IMR-90 (cell line): Measurements from ENCODE around the gene DOK4. TPM values are rescaled to one million over a fixed set of nuclear protein-coding genes. Genes with fewer than 3 reads are reported as not detected.

ENCODE experiments used
- ATAC-seq: fragments of 200-7000 bp; cut with Tn5 transposase; 2 replicates; pipeline ENCODE4 v1.9.1; 2020; ENCODE audit warnings: low read depth, mild to moderate bottlenecking, moderate library complexity
- BruUV-seq: library from RNA; stranded (reverse); fragments of 400-500 nt; replicated peaks from 2 replicates; lab custom pipeline; 2021; lab: Mats Ljungman, UMichigan
- CTCF ChIA-PET: fragments of 300-600 bp; formaldehyde crosslinking; extraction: SDS; loops from one replicate; lab custom pipeline; 2021; ENCODE audit warnings: antibody characterized with exemption; lab: Yijun Ruan, JAX
- POLR2A ChIA-PET: fragments of 300-600 bp; sonication (Branson Sonifier 250); formaldehyde crosslinking; loops from one replicate; lab custom pipeline; 2022; ENCODE audit warnings: antibody characterized with exemption; ENCODE audit not compliant: unreplicated experiment; lab: Charles Lee
- DNase-seq: peaks from one replicate; pipeline ENCODE4 v3.0.0; 2013
- H2AFZ ChIP-seq: replicated peaks from 2 replicates; pipeline ENCODE3; 2013; ENCODE audit warnings: low read length, mild to moderate bottlenecking; ENCODE audit not compliant: poor library complexity
- H2AK5ac ChIP-seq: 2 replicates; pipeline ENCODE4 v1.6.1; 2013; ENCODE audit warnings: low read depth, low read length, inconsistent platforms
- H2AK9ac ChIP-seq: replicated peaks from 2 replicates; pipeline ENCODE3; 2013; ENCODE audit warnings: mild to moderate bottlenecking, low read depth, low read length, moderate library complexity; ENCODE audit not compliant: poor library complexity
- H2BK120ac ChIP-seq: 2 replicates; pipeline ENCODE4 v1.6.1; 2013; ENCODE audit warnings: low read depth, low read length, inconsistent platforms
- H2BK15ac ChIP-seq: 3 replicates; pipeline ENCODE4 v1.6.1; 2013; ENCODE audit warnings: low read depth, low read length, inconsistent platforms
- H2BK20ac ChIP-seq: 2 replicates; pipeline ENCODE4 v1.6.1; 2013; ENCODE audit warnings: low read depth, mild to moderate bottlenecking, inconsistent platforms, low read length, moderate library complexity
- H2BK5ac ChIP-seq: 2 replicates; pipeline ENCODE4 v1.6.1; 2013; ENCODE audit warnings: mild to moderate bottlenecking, low read depth, low read length, inconsistent platforms; ENCODE audit not compliant: poor library complexity, severe bottlenecking
- H3K14ac ChIP-seq: replicated peaks from 2 replicates; pipeline ENCODE4 v1.6.1; 2013; ENCODE audit warnings: low read depth, low read length, inconsistent platforms
- H3K18ac ChIP-seq: 2 replicates; pipeline ENCODE4 v1.6.1; 2013; ENCODE audit warnings: low read depth, low read length, control low read depth
- H3K23ac ChIP-seq: 2 replicates; pipeline ENCODE4 v1.6.1; 2013; ENCODE audit warnings: low read depth, low read length, inconsistent platforms
- H3K27ac ChIP-seq: 2 replicates; pipeline ENCODE4 v1.5.1; 2013; ENCODE audit warnings: mild to moderate bottlenecking, control low read depth, low read length; ENCODE audit not compliant: insufficient read depth
- H3K27me3 ChIP-seq: 2 replicates; pipeline ENCODE4 v1.6.1; 2013; ENCODE audit warnings: low read length; ENCODE audit not compliant: control insufficient read depth, insufficient read depth
- H3K36me3 ChIP-seq: 2 replicates; pipeline ENCODE4 v1.6.1; 2013; ENCODE audit warnings: low read length, mixed read lengths; ENCODE audit not compliant: control insufficient read depth, insufficient read depth
- H3K4ac ChIP-seq: 2 replicates; pipeline ENCODE4 v1.6.1; 2013; ENCODE audit warnings: low read depth, low read length, inconsistent platforms
- H3K4me1 ChIP-seq: 2 replicates; pipeline ENCODE4 v1.6.1; 2013; ENCODE audit warnings: low read length, mixed read lengths; ENCODE audit not compliant: control insufficient read depth, insufficient read depth
- H3K4me2 ChIP-seq: 2 replicates; pipeline ENCODE4 v1.6.1; 2013; ENCODE audit warnings: low read depth, mild to moderate bottlenecking, control low read depth, low read length, moderate library complexity
- H3K4me3 ChIP-seq: 2 replicates; pipeline ENCODE4 v1.5.1; 2013; ENCODE audit warnings: low read depth, mild to moderate bottlenecking, control low read depth, low read length, moderate library complexity; ENCODE audit not compliant: insufficient read depth
- H3K56ac ChIP-seq: 2 replicates; pipeline ENCODE4 v1.6.1; 2013; ENCODE audit warnings: low read length, inconsistent platforms; ENCODE audit not compliant: insufficient read depth; ENCODE audit errors: extremely low read depth
- H3K79me1 ChIP-seq, 2 experiments: 2 replicates each; pipeline ENCODE4 v1.6.1; 2013; ENCODE audit warnings: low read length in 2 of 2, inconsistent platforms in 1 of 2, low read depth in 1 of 2
- H3K9ac ChIP-seq: 2 replicates; pipeline ENCODE4 v1.6.1; 2013; ENCODE audit warnings: low read depth, low read length, control low read depth
- H3K9me1 ChIP-seq: 2 replicates; pipeline ENCODE4 v1.6.1; 2013; ENCODE audit warnings: low read length, inconsistent platforms; ENCODE audit not compliant: insufficient read depth
- H3K9me3 ChIP-seq: 2 replicates; pipeline ENCODE4 v1.6.1; 2013; ENCODE audit warnings: low read length; ENCODE audit not compliant: control insufficient read depth, insufficient read depth
- H4K20me1 ChIP-seq: 2 replicates; pipeline ENCODE4 v1.6.1; 2013; ENCODE audit warnings: low read length, inconsistent platforms; ENCODE audit not compliant: insufficient read depth
- H4K5ac ChIP-seq: 2 replicates; pipeline ENCODE4 v1.6.1; 2013; ENCODE audit warnings: mild to moderate bottlenecking, low read depth, low read length, control low read depth
- H4K8ac ChIP-seq, 2 experiments: 2 replicates each; pipeline ENCODE4 v1.6.1; 2013; ENCODE audit warnings: low read depth in 2 of 2, low read length in 2 of 2, control low read depth in 1 of 2, inconsistent platforms in 1 of 2
- H4K91ac ChIP-seq: 2 replicates; pipeline ENCODE4 v1.6.1; 2013; ENCODE audit warnings: low read depth, low read length, inconsistent platforms; ENCODE audit not compliant: insufficient read depth
- BHLHE40 ChIP-seq: fragments of 150-350 bp; IDR thresholded peaks from 2 replicates; pipeline ENCODE4 v1.6.1; 2016; ENCODE audit warnings: mild to moderate bottlenecking, low read depth, low read length
- CHD1 ChIP-seq: IDR thresholded peaks from 2 replicates; pipeline ENCODE4 v1.6.1; 2012; ENCODE audit warnings: low read depth, low read length, improper control_type of control experiment
- FOS ChIP-seq: fragments of 150-350 bp; IDR thresholded peaks from 2 replicates; pipeline ENCODE4 v1.6.1; 2016; ENCODE audit warnings: low read depth, low read length
- RFX5 ChIP-seq: IDR thresholded peaks from 2 replicates; pipeline ENCODE4 v1.8.0; 2012; ENCODE audit warnings: low read depth, mild to moderate bottlenecking, low read length, moderate library complexity
- WGBS, 2 experiments: methylation state at CpG; one replicate each; pipeline versions ENCODE4 v1.1.5 to v1.1.7; 2013; ENCODE audit warnings: missing lambda C conversion rate in 2 of 2; ENCODE audit not compliant: insufficient read length in 1 of 2; ENCODE audit errors: extremely low coverage in 2 of 2; 5-methylcytosine and 5-hydroxymethylcytosine counted together
- dilution Hi-C: fragments of 300-500 bp; cut with HindIII; formaldehyde crosslinking; loops from one replicate; pipeline ENCODE4 v1.14.3; 2018; ENCODE audit warnings: low sequenced_read_pairs; ENCODE audit not compliant: unreplicated experiment
- in situ Hi-C: fragments of 300-500 bp; cut with MboI; formaldehyde crosslinking; loops from 3 replicates; pipeline ENCODE4 v1.14.3; 2019; ENCODE audit warnings: low sequenced_read_pairs, inconsistent platforms, mixed read lengths
- intact Hi-C: fragments of 100-400 bp; cut with micrococcal nuclease; formaldehyde crosslinking; loops from 2 replicates; pipeline ENCODE4 v1.10.0; 2022
- polyA plus RNA-seq, 3 experiments: library from polyadenylated mRNA; depleted of rRNA; stranded (reverse); fragments of >200 nt; gene quantifications; 2 replicates each; pipeline ENCODE4 v1.2.3, GENCODE V29; 2012; ENCODE audit warnings: low replicate concordance in 1 of 3
- total RNA-seq: library from RNA; depleted of rRNA; stranded (reverse); fragments of >200 nt; gene quantifications from 2 replicates; pipeline ENCODE4 v1.2.3, GENCODE V29; 2012

Gene DOK4
- total and polyA plus RNA-seq, 2 of the 4 experiments (the other 2 are of a cell fraction) = 22.0 to 25.9 TPM

GRCh38 chr16:57529391-57530103, 43.3 kb upstream of the DOK4 start:
- intact Hi-C loops = no loop called here
- H4K8ac ChIP-seq = peak overlapping the region in 1 of 2 experiments; percentile 42; a peak in 1 of 4 replicates
- peaks cover 5% of the 10 kb centered on the region; the same call in 1 of the 2 replicates for H3K9me1 ChIP-seq
- peak overlapping the region; percentile 47 for H2AK9ac ChIP-seq
- no peak overlapping the region for H4K5ac ChIP-seq
- H3K23ac ChIP-seq = no peak overlapping the region
- 95% methylated on average over 4 of the region's 14 CpGs; no CpG with 5 or more reads in 1 of the 2 experiments for WGBS, 2 experiments
- H3K9ac ChIP-seq = no peak overlapping the region
- H3K27ac ChIP-seq = no peak overlapping the region
- no peak overlapping the region for H3K4me3 ChIP-seq
- no peak overlapping the region for H2AK5ac ChIP-seq
- H3K79me1 ChIP-seq = peaks cover 0 to 19% of the 10 kb centered on the region in 2 experiments; a peak in 2 of 4 replicates
- no TSS peak for BruUV-seq
- H3K36me3 ChIP-seq = peaks cover 8% of the 10 kb centered on the region
- H4K20me1 ChIP-seq = peaks cover 5% of the 10 kb centered on the region; the same call in 1 of the 2 replicates
- peaks cover 21% of the 10 kb centered on the region for H3K4me1 ChIP-seq
- H2BK120ac ChIP-seq = no peak overlapping the region
- no peak overlapping the region for H3K56ac ChIP-seq
- no peaks in the 10 kb centered on the region for H3K9me3 ChIP-seq
- ChIA-PET POLR2A (no interaction called here), CTCF (no interaction called here)
- H3K4ac ChIP-seq = no peak overlapping the region
- dilution Hi-C loops = no loop called here
- TF ChIP-seq BHLHE40 (no peak), FOS (no peak), RFX5 (no peak), CHD1 (no peak)
- no peak overlapping the region for H3K14ac ChIP-seq
- no peak overlapping the region for H2BK15ac ChIP-seq
- no peak overlapping the region for H3K4me2 ChIP-seq
- H2AFZ ChIP-seq = peak overlapping the region; percentile 81
- H2BK20ac ChIP-seq = no peak overlapping the region
- DNase-seq (no peak), ATAC-seq (no peak)
- H3K18ac ChIP-seq = no peak overlapping the region
- no peak overlapping the region for H4K91ac ChIP-seq
- no peaks in the 10 kb centered on the region for H3K27me3 ChIP-seq
- in situ Hi-C loops = no loop called here
- no peak overlapping the region for H2BK5ac ChIP-seq
